Measurements from ENCODE around the gene TRABD2B. TPM values are rescaled to one million over a fixed set of nuclear protein-coding genes. Genes with fewer than 3 reads are reported as not detected.

TRABD2B gene
- total and polyA plus RNA-seq, 2 of the 13 experiments (the other 11 are each of a cell fraction or from before 2014, with no cell fraction given) = 0.04 TPM; not detected in 1

- TF ChIP-seq RNF219 (CRISPR knock-in tag; IDR thresholded peaks at IDR 0.05) (no peak), SP140L (CRISPR knock-in tag; IDR thresholded peaks at IDR 0.05; ENCODE audit: borderline replicate concordance) (no peak), ZFP62 (CRISPR knock-in tag; IDR thresholded peaks at IDR 0.05) (no peak), MED1 (CRISPR knock-in tag; IDR thresholded peaks at IDR 0.05) (peak; percentile 51; the same call in 1 of the 2 replicates), IRF9 (CRISPR knock-in tag; IDR thresholded peaks at IDR 0.05; ENCODE audit: borderline replicate concordance) (no peak), FOXP4 (CRISPR knock-in tag; IDR thresholded peaks at IDR 0.05) (peak; percentile 71), CREB3 (CRISPR knock-in tag; IDR thresholded peaks at IDR 0.05) (no peak), FOXJ3 (CRISPR knock-in tag; IDR thresholded peaks at IDR 0.05; ENCODE audit: borderline replicate concordance) (0 out of 2 replicates have a peak, but pooled peaks have one; percentile 25), FOXP1 (IDR thresholded peaks at IDR 0.05) (no peak), FOXP1 (CRISPR knock-in tag; IDR thresholded peaks at IDR 0.05) (peak; percentile 85), HMG20A (CRISPR knock-in tag; IDR thresholded peaks at IDR 0.05; ENCODE audit: borderline replicate concordance) (peak; percentile 47; the same call in 1 of the 2 replicates), RXRB (CRISPR knock-in tag; IDR thresholded peaks at IDR 0.05; ENCODE audit: borderline replicate concordance) (0 out of 2 replicates have a peak, but pooled peaks have one; percentile 32), SOX6 (IDR thresholded peaks at IDR 0.05) (no peak), SOX6 (CRISPR knock-in tag; IDR thresholded peaks at IDR 0.05) (peak; percentile 65), SOX5 (CRISPR knock-in tag; IDR thresholded peaks at IDR 0.05; ENCODE audit: borderline replicate concordance) (peak; percentile 25; the same call in 1 of the 2 replicates), FOXA3 (CRISPR knock-in tag; IDR thresholded peaks at IDR 0.05) (peak; percentile 82), SAFB2 (CRISPR knock-in tag; IDR thresholded peaks at IDR 0.05; ENCODE audit: borderline replicate concordance, low read depth) (no peak), CEBPB (IDR thresholded peaks at IDR 0.05; ENCODE audit: borderline replicate concordance, low read depth, low read length) (0 out of 2 replicates have a peak, but pooled peaks have one; percentile 1), HOXA5 (CRISPR knock-in tag; IDR thresholded peaks at IDR 0.05) (no peak), ZNF367 (CRISPR knock-in tag; IDR thresholded peaks at IDR 0.05; ENCODE audit: borderline replicate concordance) (no peak), ARID3A (IDR thresholded peaks at IDR 0.05; ENCODE audit: low read depth, low read length) (no peak), DNMT3B (CRISPR knock-in tag; conservative IDR thresholded peaks at IDR 0.05) (no peak)
Measured at GRCh38 chr1:47893412-47893811, 103.8 kb downstream of the TRABD2B start (continued).
